Esophagus squamous epithelium (tissue), 4 donors: ENCODE measurements around the gene BARHL1.

Experiments
- POLR2A ChIP-seq, 4 donors: fragments of 450-650 bp; IDR thresholded peaks; one replicate each; pipeline ENCODE4 v1.6.1; 2017; ENCODE audit warnings: antibody characterized with exemption in 4 of 4, mild to moderate bottlenecking in 4 of 4, moderate library complexity in 3 of 4
- TF ChIP-seq, protein P1 (sequence below), 6 experiments: fragments of 450-650 bp in 4 of 6; fragments of 200-600 bp in 2 of 6; sonication (generic) in 2 of 6; IDR thresholded peaks; one replicate each; pipeline ENCODE4 v1.5.1; 2016 to 2019; ENCODE audit warnings: antibody characterized with exemption in 6 of 6, mild to moderate bottlenecking in 4 of 6, moderate library complexity in 4 of 6

DNA sequence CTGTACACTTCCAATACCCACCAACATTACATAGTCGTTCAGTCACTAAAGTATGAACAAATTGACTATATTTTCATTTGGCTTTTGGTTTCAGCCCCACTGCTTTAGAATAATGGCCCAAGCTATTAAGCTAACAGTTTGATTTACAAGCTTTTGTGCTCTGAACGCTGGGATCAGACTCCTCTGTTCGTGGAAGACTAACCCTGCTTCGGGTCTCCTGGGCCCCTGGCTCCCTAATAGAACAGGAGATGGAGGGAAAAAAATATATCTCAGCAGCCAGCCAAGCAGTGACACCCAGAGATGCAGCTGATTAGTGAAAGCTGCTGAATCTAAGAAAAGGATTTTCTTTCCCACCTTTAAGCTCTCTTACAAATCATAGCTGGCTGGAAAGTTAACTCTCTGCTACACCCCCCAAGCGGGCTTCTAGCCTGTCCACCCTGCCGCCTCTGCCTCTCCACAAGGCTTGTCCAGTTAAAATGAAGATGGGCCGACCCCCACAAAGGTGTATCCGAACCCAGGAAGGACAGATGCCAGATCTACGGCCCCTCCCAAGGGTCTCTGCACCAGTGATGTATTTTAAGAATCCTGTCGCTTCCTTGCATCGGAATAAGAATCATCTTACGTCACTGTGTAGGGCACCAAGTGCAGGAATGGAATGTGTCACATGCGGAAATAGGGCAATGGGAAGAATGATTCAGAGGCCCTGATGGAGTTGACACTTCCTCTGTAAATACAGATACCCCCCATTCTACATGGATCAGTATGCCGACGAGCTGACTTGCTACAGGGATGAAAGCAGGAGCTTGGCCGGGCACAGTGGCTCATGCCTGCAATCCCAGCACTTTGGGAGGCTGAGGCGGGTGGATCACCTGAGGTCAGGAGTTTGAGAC is 33.4 kb upstream of the BARHL1 start:
- TF ChIP-seq, protein P1, sequence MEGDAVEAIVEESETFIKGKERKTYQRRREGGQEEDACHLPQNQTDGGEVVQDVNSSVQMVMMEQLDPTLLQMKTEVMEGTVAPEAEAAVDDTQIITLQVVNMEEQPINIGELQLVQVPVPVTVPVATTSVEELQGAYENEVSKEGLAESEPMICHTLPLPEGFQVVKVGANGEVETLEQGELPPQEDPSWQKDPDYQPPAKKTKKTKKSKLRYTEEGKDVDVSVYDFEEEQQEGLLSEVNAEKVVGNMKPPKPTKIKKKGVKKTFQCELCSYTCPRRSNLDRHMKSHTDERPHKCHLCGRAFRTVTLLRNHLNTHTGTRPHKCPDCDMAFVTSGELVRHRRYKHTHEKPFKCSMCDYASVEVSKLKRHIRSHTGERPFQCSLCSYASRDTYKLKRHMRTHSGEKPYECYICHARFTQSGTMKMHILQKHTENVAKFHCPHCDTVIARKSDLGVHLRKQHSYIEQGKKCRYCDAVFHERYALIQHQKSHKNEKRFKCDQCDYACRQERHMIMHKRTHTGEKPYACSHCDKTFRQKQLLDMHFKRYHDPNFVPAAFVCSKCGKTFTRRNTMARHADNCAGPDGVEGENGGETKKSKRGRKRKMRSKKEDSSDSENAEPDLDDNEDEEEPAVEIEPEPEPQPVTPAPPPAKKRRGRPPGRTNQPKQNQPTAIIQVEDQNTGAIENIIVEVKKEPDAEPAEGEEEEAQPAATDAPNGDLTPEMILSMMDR (IDR thresholded peaks at IDR 0.05) = no peak
- TF ChIP-seq POLR2A (IDR thresholded peaks at IDR 0.05) = no peak
